DMS 273 (cell line): ENCODE data around the gene CMTR2.

Experiments
- DNase-seq: peaks from one replicate; lab custom pipeline; 2025; ENCODE audit not compliant: unreplicated experiment; lab: John Stamatoyannopoulos, UW

The CMTR2 gene

DNA sequence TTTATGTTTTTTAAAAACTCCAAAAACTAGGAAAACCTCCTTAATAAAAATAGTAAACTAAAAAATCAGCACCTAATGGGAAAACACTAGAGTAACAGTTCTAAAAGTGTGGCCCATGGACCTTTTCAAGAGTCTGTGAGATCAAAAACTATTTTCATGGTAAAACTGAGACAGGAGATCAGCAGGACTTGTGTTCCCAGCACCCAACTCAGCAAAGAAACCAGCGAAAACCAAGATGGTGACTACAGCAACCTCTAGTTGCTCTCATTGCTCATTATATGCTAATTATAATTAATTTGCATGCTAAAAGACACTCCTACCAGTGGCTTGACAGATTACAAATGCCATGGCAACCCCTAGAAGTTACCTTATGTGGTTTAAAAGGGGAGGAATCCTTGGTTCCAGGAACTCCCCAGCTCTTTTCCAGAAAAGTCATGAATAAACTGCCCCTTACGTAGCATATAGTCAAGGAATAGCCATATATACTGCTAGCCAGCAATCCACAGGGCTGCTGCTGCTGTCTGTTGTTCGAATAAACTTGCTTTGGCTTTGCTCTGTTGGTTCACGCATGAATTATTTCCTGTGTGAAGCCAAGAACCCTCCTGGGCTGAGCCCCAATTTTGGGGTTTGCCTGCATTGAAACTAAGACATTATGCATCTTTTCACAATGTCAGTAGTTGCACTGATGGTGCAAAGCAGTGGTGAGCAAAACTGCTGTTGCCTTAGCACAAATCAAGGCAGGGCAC is 12.4 kb downstream of the CMTR2 start:
- DNase-seq = no peak

- no peak for DNase-seq
These were observed 15.8 kb downstream of the CMTR2 start for GRCh38 chr16:71273384-71273783.

- no peak for DNase-seq
These were observed 24.9 kb downstream of the CMTR2 start for GRCh38 chr16:71264299-71264698.

DNA sequence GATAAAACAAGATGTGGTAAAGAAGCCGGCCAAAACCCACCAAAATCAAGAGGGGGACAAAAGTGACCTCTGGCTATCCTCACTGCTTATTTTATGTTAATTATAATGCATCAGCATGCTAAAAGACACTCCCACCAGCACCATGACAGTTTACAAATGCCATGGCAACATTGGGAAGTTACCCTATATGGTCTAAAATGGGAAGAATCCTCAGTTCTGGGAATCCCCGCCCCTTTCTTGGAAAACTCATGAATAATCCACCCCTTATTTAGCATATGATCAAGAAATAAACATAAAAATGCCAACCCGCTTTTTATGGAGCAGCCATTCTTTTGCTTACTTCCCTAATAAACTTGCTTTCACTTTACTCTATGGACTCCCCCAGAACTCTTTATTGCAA is 25.6 kb downstream of the CMTR2 start:
- DNase-seq = no peak

DNA sequence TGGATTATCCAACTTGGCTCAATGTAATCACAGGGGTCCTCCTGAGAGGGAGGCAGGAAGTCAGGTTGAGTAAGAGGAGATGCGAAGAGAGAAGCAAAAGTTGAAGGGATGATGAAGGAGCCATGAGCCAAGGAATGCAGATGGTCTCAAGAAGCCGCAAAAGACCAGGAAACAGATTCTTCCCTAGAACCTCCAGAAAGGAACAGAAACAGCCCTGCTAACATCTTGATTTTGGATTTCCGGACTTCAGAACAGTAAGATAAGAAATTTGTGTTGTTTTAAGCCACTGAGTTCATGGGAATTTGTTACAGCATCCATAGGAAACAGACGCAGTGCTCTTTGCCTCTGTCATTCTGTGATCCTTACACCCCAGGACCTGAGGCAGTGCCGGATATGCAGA is 26.8 kb downstream of the CMTR2 start:
- no peak for DNase-seq

- DNase-seq = no peak
These were observed 28.2 kb downstream of the CMTR2 start for GRCh38 chr16:71260995-71261394.

GRCh38 chr16:71259086-71259485 is 30.1 kb downstream of the CMTR2 start:
- no peak for DNase-seq

DNA sequence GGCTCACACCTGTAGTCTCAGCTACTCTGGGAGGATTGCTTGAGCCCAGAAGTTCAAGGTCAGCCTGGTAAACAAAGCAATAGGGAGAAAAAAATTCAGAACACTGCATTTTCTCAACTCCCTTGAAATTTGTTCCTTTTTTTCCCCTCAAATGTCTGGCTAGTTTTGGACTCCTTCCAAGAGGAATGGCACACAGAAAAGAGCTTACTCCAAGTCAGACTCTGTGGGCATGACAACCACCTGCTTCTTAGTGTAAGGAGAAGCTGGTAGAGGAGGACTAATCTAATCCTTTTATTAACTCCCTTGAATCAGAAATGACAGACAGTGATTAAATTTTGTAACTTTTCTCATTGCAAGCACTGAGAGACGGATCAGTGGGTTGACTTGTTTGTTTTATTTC is 30.8 kb downstream of the CMTR2 start:
- DNase-seq = peak; percentile 49

DNA sequence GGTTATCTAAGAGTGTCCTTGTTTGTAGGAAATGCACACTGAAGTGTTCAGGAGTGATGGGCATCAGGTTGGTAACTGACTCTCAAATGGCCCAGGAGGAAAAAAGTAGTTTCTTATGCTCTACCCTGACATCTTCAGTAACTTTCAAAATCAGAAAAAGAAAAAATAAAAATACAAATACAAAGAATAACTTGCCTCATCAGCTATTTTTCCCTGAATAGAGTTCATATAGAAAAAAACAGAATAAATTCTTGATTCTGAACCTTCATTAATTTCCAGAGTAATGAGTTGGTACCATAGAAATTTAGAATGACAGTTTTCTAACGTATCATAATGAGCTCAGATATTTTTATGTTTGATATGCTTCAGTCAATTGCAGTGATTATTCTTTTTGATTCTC is 31.4 kb downstream of the CMTR2 start:
- no peak for DNase-seq

DNA sequence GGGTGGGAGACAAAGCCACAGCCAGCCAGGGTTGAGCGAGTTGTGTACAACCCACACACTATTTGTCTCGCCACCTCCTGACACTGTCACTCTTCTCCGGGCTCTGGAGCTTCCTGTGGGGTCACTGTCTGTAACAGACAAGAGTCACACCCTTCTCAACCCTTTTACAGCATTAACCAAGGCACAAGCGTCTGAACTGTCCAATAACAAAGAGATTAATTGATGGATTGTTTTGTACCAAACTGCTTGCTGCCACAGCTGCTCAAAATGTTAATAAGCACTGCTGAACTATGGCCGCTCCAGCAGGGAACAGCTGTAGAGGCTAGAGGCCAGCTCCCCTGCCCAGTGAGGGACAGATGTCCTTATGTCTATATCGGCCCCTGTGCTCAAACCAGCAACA is 33.5 kb downstream of the CMTR2 start:
- peak; percentile 71 for DNase-seq

- DNase-seq = peak; percentile 80
These were observed 34.2 kb downstream of the CMTR2 start for GRCh38 chr16:71254832-71255525.

GRCh38 chr16:71250461-71251235 is 38.6 kb downstream of the CMTR2 start:
- DNase-seq = no peak

DNA sequence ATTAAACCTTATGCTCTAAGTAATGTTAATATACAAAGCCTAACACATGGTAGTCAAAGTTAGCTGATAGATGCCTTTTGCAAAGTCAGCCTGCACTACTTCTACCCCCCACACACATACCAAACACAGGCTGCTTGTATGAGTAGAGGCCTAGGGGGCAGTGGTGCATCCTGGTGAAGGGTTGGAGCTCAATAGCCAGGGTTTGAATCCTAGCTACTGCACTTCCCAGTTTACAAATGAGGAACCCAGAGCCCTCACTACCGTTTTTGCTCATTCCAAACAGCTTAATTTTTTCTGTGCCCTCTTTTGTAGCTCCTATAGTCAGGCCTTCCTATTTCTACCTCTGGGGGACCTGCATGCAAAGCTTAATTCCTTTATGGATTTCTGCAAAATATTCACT is 39.8 kb downstream of the CMTR2 start:
- DNase-seq = peak; percentile 67

- DNase-seq = no peak
These were observed 41.7 kb downstream of the CMTR2 start for GRCh38 chr16:71247478-71247877.

GRCh38 chr16:71246309-71246708 is 42.9 kb downstream of the CMTR2 start:
- DNase-seq = no peak

GRCh38 chr16:71244521-71244920 is 44.7 kb downstream of the CMTR2 start:
- no peak for DNase-seq

- no peak for DNase-seq
These were observed 46.6 kb downstream of the CMTR2 start for GRCh38 chr16:71242601-71243000.

- no peak for DNase-seq
These were observed 47.2 kb downstream of the CMTR2 start for GRCh38 chr16:71242036-71242435.
